Mesodermal cell (in vitro differentiated cells): Measurements from ENCODE around the gene UBE2J2.

ENCODE experiments used
- H3K27ac ChIP-seq: 2 replicates; pipeline ENCODE4 v1.7.0; 2013; ENCODE audit warnings: mild to moderate bottlenecking, low read depth, low read length, moderate library complexity; ENCODE audit not compliant: severe bottlenecking
- H3K36me3 ChIP-seq: 2 replicates; pipeline ENCODE4 v1.7.1; 2013; ENCODE audit warnings: mild to moderate bottlenecking, low read length, moderate library complexity; ENCODE audit not compliant: control insufficient read depth, insufficient read depth
- H3K4me1 ChIP-seq: one replicate; pipeline ENCODE4 v1.7.1; 2013; ENCODE audit warnings: mild to moderate bottlenecking, low read length; ENCODE audit not compliant: insufficient read depth, control insufficient read depth, poor library complexity, severe bottlenecking
- H3K4me3 ChIP-seq: 2 replicates; pipeline ENCODE4 v1.7.0; 2013; ENCODE audit warnings: low read length, control low read depth, mild to moderate bottlenecking; ENCODE audit not compliant: insufficient read depth, poor library complexity, severe bottlenecking; ENCODE audit errors: extremely low read depth
- H3K9me3 ChIP-seq: 2 replicates; pipeline ENCODE4 v1.7.1; 2013; ENCODE audit warnings: mild to moderate bottlenecking, low read length, moderate library complexity; ENCODE audit not compliant: control insufficient read depth
- WGBS, 2 experiments: methylation state at CpG; one replicate each; pipeline ENCODE4 v1.1.5; 2013; ENCODE audit warnings: missing lambda C conversion rate in 2 of 2; ENCODE audit not compliant: insufficient coverage in 2 of 2; 5-methylcytosine and 5-hydroxymethylcytosine counted together

The UBE2J2 gene

DNA sequence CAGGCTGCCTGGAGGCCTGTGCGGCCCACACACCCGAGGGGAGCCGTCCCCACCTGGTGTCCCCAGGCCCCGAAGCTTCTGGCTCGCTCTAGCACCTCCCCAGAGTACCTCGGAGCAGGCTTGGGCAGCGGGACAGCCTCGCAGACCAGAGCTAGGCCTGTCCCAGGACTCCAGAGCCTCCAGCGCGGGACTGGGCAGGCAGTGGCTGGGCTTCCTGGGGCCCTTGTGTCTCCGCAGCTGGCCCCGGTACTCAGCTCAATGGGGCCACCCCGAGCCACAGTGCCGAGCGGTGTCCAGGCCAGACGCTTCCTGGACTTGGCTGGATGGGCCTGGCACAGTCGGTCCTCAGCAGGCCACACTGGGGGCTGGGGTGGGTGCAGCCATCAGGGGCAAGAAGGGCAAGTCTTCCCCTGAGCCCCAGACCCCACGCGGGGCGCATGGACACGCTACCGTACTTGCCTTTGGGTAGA, 11.5 kb upstream of the UBE2J2 start:
- Histone ChIP-seq H3K9me3 (no peaks in the 10 kb centered on the region), H3K4me1 (no peaks in the 10 kb centered on the region), H3K36me3 (no peaks in the 10 kb centered on the region), H3K4me3 (no peak overlapping the region), H3K27ac (no peak overlapping the region)
- WGBS, 2 experiments: 91 to 94% methylated on average over 20 of the region's 22 CpGs

DNA sequence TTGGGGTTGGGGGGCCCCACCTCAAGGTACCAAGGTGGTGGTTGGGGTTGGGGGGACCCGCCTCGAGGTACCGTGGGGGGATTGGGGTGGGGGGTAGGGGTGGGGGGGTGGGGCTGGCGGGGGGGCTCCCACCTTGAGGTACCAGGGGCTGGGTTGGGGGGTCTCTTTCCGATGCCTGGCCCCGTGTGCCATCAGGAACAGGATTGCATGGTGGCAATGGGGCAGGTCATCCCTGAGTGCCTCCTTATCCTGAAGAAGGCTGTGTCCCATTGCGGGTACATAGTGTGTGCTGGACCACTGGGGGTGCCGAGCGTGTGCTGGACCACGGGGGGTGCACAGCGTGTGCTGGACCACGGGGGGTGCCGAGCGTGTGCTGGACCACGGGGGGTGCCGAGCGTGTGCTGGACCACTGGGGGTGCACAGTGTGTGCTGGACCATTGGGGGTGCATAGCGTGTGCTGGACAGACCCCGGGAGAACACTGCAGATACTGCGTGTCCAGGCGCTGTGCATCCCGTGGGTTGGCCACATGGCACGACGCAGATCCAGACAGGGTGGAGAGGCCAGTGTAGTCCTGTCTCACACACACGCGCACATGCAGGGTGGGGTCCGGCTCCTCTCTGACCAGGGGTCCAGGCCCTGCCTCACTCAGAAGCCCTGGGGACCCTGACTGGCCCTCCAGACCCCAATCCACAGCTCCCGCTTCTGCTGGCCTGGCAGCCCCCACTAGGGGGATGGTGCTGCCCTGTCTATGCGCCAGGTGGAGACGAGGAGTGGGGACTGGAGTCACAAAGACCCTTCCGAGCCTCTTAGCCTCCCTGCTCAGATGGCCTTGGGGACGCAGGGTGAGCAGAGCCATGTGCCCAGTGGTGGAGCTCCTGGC, 10.8 kb upstream of the UBE2J2 start:
- Histone ChIP-seq H3K4me3 (no peak overlapping the region), H3K9me3 (no peaks in the 10 kb centered on the region), H3K36me3 (no peaks in the 10 kb centered on the region), H3K27ac (no peak overlapping the region), H3K4me1 (no peaks in the 10 kb centered on the region)
- WGBS, 2 experiments: 94 to 96% methylated on average over 21 to 28 of the region's 32 CpGs

DNA sequence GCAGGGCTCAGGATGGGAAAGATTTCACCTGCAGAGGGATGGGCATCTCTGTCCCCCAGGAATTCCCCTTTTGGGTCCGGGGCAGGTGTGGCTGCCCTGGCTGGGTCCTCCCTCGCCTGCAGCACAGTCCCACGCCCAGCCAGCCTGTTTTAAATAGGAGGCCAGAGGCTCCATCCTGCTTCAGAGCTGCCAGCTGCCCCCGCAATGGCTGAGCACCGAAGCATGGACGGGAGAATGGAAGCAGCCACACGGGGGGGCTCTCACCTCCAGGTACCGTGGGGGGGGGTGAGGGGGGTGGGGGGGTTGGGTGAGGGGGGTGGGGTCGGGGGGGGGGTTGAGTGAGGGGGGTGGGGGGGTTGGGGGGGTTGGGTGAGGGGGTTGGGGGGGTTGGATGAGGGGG, 10.2 kb upstream of the UBE2J2 start:
- Histone ChIP-seq H3K4me1 (no peaks in the 10 kb centered on the region), H3K27ac (no peak overlapping the region), H3K36me3 (no peaks in the 10 kb centered on the region), H3K9me3 (no peaks in the 10 kb centered on the region), H3K4me3 (no peak overlapping the region)
- 24 to 47% methylated on average over 2 of the region's 9 CpGs for WGBS, 2 experiments

DNA sequence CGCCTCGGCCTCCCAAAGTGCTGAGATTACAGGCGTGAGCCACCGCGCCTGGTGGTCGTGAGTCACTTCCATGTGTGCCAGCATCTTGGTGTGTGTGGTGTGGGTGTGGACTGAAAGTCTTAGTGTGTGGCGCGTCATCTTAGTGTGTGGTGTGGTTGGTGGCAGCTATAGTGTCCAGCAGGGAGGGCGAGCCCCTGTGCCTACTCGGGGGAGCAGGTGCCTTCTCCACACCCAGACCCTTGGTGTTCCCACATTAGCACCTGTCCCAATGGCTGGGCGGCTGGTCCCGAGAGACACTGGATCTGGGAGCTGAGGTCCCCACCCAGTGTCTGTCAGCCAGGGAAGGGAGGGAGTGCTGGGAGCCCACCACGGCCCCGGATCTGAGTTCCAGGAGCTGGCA, 9.3 kb upstream of the UBE2J2 start:
- WGBS, 2 experiments: 98% methylated on average over 9 to 12 of the region's 14 CpGs
- H3K4me1 ChIP-seq: no peaks in the 10 kb centered on the region

DNA sequence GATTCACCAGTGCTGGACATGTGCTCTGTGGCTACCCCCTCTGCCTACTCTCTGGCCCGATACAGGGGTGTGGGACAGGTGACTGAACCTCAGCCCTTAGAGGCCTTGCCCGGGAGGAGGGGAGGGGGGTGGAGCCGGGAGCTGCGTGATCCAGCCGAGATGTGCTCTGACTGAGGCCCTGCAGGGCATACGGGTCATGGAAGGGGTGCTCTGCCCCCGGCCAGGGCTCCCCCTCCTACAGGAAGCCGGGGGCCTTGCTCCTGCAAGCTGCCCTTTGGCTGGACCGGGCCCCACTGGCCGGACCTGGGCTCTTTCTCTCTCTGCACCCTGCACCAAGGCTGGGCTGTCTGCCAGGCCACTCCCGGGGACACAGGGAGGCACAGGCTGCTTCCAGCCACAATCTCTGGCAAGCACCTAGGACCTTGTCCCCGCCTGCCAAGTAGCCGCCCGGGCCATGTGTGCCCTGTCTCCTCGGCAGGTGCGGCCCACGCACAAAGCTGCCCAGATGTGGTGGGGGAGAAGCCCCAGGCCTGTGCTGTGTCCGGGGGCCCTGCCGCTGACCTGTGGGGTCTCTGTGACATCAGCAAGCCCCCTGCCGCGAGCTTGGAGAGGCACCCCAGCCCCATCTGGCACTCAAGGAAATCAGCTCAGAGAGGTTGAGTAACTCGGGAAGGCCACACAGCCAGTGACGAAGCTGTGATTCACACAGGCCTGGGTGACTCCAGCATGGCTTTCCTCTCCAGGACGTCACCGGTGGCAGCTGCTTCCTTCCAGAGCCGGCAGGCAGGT, 8.1 kb upstream of the UBE2J2 start:
- Histone ChIP-seq H3K9me3 (no peaks in the 10 kb centered on the region), H3K4me1 (no peaks in the 10 kb centered on the region), H3K4me3 (no peak overlapping the region), H3K36me3 (no peaks in the 10 kb centered on the region), H3K27ac (no peak overlapping the region)
- WGBS, 2 experiments: 84 to 86% methylated on average over 24 to 26 of the region's 26 CpGs

More for the DNA sequence above, 9.3 kb upstream of the UBE2J2 start:
- no peaks in the 10 kb centered on the region for H3K9me3 ChIP-seq
- H3K36me3 ChIP-seq: no peaks in the 10 kb centered on the region
- H3K4me3 ChIP-seq: no peak overlapping the region
- no peak overlapping the region for H3K27ac ChIP-seq

DNA sequence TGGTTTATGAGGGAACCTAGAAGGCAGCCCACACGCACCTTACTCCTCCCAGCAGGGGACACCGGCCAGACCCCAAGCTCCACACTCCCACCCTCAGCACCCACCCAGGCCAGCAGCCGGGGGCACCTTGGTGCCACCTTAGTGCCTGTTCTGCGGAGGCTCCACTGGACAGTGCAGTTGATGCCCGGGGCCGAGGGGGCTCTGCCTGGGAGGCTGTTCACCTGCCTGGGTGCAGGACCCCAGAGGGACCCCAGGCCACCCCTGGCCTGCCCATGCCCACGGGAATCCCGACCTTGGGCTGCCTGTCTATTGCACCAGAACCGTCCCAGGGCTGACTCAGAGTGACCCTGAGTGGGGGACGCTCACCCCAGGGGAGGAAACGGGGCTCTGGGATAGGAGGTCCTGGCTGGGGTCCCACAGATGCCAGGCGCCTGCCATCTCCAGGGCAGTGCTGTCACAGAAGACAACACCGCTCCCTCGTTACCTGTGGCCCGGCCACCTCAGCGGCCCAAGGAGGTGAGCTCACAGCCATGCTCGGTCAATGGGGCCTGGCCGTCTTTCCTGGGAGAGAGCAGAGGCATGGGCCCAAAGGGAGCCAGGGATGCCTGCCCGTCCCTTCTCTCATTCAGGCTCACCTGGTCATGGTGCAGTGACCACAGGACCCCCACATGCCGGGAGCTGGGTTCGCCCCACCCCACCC, 7.3 kb upstream of the UBE2J2 start:
- 89 to 95% methylated on average over 17 to 21 of the region's 21 CpGs for WGBS, 2 experiments
- Histone ChIP-seq H3K4me1 (no peaks in the 10 kb centered on the region), H3K9me3 (no peaks in the 10 kb centered on the region), H3K4me3 (no peak overlapping the region), H3K27ac (no peak overlapping the region), H3K36me3 (no peaks in the 10 kb centered on the region)

DNA sequence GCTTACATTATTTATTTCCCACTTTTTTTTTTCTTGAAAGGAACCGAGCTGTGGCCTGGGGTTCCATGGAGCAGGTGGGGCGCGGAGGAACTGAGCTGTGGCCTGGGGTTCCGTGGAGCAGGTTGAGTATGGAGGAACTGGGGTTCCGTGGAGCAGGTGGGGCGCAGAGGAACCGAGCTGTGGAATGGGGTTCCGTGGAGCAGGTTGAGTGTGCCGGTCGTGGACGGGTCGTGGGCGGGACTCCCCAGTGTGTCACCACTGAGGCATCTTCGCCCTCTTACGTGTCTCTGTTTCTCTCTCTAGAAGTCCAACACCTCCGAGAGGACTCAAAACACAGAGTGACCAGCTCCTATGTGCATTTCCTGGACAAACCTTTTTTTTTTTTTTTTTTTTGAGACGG, 5.4 kb upstream of the UBE2J2 start:
- Histone ChIP-seq H3K36me3 (no peaks in the 10 kb centered on the region), H3K4me3 (no peak overlapping the region), H3K4me1 (no peaks in the 10 kb centered on the region), H3K9me3 (no peaks in the 10 kb centered on the region), H3K27ac (no peak overlapping the region)
- 93 to 94% methylated on average over 11 to 13 of the region's 17 CpGs for WGBS, 2 experiments

DNA sequence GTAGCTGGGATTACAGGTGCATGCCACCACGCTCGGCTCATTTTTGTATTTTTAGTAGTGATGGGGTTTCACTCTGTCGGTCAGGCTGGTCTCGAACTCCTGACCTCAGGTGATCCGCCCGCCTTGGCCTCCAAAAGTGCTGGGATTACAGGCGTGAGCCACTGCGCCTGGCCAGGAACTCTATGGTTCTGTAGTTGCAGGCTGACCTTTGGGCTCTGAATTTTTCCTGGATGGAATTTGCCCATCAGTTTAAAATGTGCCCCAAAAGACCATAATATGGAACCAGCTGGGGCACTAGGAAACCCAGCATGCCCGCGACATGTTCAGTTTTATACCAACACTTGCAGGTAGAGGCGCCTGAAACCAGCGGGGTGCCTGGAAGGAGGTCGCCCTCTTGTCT, 5.0 kb upstream of the UBE2J2 start:
- H3K4me1 ChIP-seq: no peaks in the 10 kb centered on the region
- H3K36me3 ChIP-seq: no peaks in the 10 kb centered on the region
- no peak overlapping the region for H3K27ac ChIP-seq
- no peak overlapping the region for H3K4me3 ChIP-seq
- 92 to 97% methylated on average over 10 of the region's 13 CpGs for WGBS, 2 experiments
- H3K9me3 ChIP-seq: no peaks in the 10 kb centered on the region

DNA sequence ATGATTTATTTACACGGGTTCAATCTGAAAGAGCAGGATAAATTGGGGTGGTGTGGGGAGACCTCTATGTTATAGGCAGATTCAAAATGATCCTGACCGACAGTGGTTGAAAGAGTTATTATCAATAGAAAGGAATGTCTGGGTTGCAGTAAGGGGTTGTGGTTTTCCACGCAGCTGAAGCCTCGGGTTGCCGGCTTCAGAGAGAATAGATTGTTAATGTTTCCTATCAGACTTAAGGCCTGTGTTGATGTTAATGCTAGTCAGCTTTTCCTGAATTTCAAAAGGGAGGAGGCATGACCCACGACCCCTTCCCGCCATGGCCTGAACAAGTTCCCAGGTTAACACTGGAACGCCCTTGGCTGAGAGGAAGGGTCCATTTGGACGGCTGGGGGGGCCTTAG, 2.2 kb upstream of the UBE2J2 start:
- no peak overlapping the region for H3K4me3 ChIP-seq
- peaks cover 9% of the 10 kb centered on the region for H3K4me1 ChIP-seq
- H3K36me3 ChIP-seq: peaks cover 11% of the 10 kb centered on the region
- 88 to 95% methylated on average over 5 to 9 of the region's 9 CpGs for WGBS, 2 experiments
- H3K9me3 ChIP-seq: no peaks in the 10 kb centered on the region
- H3K27ac ChIP-seq: no peak overlapping the region

DNA sequence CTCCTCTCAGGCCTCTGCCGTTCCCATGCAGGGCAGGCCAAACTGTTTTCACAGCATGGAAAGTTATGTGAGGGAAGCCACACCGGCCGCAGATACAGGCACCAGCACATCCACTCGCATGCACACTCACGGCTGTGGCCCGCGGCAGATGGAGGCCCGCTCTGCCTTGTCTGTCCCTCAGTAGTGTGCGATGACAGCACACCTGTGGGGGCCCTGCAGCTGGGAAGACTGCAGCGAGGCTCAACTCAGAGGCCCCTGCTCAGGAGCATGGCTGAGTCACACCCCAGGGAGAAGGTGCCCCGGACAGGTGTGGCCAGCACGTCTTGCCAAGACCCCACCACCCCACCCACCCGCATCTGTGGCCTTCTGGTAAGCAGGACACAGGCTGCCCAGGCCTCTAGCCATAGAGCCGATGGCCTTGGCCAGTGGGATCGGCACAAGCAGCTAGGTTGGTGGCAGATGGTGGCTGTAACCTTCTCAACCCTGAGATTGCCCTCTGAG, 1.3 kb upstream of the UBE2J2 start:
- H3K9me3 ChIP-seq: no peaks in the 10 kb centered on the region
- peaks cover 18% of the 10 kb centered on the region for H3K36me3 ChIP-seq
- WGBS, 2 experiments: 91 to 97% methylated on average over 11 to 13 of the region's 15 CpGs
- H3K4me1 ChIP-seq: peaks cover 9% of the 10 kb centered on the region
- H3K27ac ChIP-seq: no peak overlapping the region
- no peak overlapping the region for H3K4me3 ChIP-seq
